ENCODE measurements around the gene TRIO.

TRIO gene

DNA sequence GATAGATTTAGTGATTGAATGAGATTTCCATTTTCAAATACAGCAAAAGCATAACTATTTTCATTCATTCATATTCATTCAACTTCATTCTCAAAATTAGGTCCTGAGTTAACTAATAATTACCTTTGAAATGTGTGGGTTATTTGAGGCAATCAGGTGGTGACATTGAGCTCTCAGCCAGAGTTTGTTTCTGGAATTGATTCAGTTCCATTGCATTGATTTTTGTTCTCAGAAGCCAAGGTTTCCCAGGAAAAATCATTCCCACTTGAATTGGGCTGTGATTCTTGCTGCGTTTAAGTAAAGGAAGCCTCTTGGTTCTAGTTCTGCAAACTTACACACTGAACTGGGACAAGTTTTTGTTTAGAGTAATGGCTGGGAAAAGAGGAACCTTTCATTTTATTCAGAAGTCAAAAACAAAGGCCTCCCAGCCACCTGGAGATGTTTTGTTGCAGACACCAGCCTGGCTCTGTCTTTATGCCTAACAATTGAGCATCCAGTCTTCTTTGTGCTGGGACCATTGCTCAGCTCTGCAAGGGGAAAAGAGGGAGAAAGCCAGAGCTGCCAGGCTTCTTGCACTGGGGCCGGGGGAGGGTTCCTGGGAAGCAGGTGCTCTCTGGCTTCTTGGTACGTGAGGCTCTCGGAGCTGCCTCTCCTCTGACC is 198.6 kb downstream of the TRIO start:
- TF ChIP-seq BHLHE40 (IDR thresholded peaks at IDR 0.05; ENCODE audit: borderline replicate concordance) (no peak), ZNF384 (IDR thresholded peaks at IDR 0.05) (no peak), LEF1 (IDR thresholded peaks at IDR 0.05; ENCODE audit: borderline replicate concordance) (no peak), L3MBTL2 (conservative IDR thresholded peaks at IDR 0.05) (no peak), FOXK2 (IDR thresholded peaks at IDR 0.05) (no peak), SP1 (IDR thresholded peaks at IDR 0.05) (no peak), FOXA1 (IDR thresholded peaks at IDR 0.05) (no peak), ARNT (IDR thresholded peaks at IDR 0.05) (no peak), HDGF (IDR thresholded peaks at IDR 0.05; ENCODE audit: borderline replicate concordance) (no peak), ELF4 (IDR thresholded peaks at IDR 0.05) (no peak), FOXM1 (IDR thresholded peaks at IDR 0.05; ENCODE audit: borderline replicate concordance) (no peak), NFRKB (IDR thresholded peaks at IDR 0.05) (no peak), SUZ12 (IDR thresholded peaks at IDR 0.05) (no peak), CTBP1 (IDR thresholded peaks at IDR 0.05; ENCODE audit: borderline replicate concordance) (no peak), TARDBP (IDR thresholded peaks at IDR 0.05) (no peak)
- TF ChIP-seq, protein P1, sequence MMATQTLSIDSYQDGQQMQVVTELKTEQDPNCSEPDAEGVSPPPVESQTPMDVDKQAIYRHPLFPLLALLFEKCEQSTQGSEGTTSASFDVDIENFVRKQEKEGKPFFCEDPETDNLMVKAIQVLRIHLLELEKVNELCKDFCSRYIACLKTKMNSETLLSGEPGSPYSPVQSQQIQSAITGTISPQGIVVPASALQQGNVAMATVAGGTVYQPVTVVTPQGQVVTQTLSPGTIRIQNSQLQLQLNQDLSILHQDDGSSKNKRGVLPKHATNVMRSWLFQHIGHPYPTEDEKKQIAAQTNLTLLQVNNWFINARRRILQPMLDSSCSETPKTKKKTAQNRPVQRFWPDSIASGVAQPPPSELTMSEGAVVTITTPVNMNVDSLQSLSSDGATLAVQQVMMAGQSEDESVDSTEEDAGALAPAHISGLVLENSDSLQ (IDR thresholded peaks at IDR 0.05) = no peak
- POLR2A ChIA-PET = no interaction called here
- CTCF ChIA-PET = interaction anchor here (0.6 to 0.9 kb wide), 2 partner anchors 10 to 76 kb away, joined by 3 read pairs; no protein-coding TSS in a partner anchor

DNA sequence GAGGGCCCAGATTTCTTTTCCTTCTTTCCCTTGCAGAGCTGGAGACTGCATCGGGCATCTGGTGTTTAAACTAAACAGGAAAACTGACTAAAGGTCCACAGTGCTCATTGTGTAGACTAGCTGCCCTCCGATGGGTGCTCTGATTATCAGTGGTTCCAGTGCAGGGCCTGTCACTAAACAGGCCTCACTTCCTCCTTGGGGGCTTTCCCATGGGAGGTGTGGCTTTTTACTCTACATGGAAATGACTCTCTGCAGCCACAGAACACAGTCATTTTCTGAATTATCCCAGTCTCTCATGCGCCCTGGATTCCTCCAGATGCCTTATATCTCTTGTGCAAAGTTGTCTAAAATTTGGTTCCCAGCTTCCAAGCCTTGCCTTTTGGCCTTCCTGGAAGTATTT is 199.2 kb downstream of the TRIO start:
- TF ChIP-seq BHLHE40 (IDR thresholded peaks at IDR 0.05; ENCODE audit: borderline replicate concordance) = no peak
- POLR2A ChIA-PET = no interaction called here
- DNase-seq (ENCODE audit: extremely low spot score) = no peak
- CTCF ChIA-PET = no interaction called here

More for the DNA sequence above, 198.6 kb downstream of the TRIO start:
- no peak for DNase-seq (ENCODE audit: extremely low spot score)

DNA sequence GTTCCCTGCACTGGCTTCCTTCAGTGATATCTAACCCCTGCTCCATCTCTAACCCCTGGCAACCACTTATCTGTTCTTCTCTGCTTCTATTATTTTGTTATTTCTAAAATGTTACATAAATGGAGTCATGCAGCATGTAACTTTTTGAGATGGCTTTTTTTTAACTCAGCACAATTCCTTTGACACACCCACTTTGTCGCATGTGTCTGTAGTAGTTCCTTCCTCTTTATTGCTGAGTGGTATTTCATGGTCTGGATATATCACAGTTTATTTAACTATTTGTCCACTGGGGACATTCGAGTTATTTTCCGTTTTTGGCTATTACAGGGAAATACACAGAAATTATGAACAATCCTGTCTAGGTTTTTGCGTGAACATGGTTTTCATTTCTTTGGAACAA is 200.2 kb downstream of the TRIO start:
- CTCF ChIA-PET = no interaction called here
- POLR2A ChIA-PET = no interaction called here
- TF ChIP-seq LEF1 (IDR thresholded peaks at IDR 0.05; ENCODE audit: borderline replicate concordance) = no peak
- TF ChIP-seq SP1 (IDR thresholded peaks at IDR 0.05) = no peak
- TF ChIP-seq ZNF384 (IDR thresholded peaks at IDR 0.05) = no peak
- TF ChIP-seq NFRKB (IDR thresholded peaks at IDR 0.05) = no peak
- no peak for TF ChIP-seq ELF4 (IDR thresholded peaks at IDR 0.05)
- no peak for TF ChIP-seq ARNT (IDR thresholded peaks at IDR 0.05)
- no peak for TF ChIP-seq FOXM1 (IDR thresholded peaks at IDR 0.05; ENCODE audit: borderline replicate concordance)
- TF ChIP-seq L3MBTL2 (conservative IDR thresholded peaks at IDR 0.05) = no peak
- TF ChIP-seq HDGF (IDR thresholded peaks at IDR 0.05; ENCODE audit: borderline replicate concordance) = no peak
- TF ChIP-seq SUZ12 (IDR thresholded peaks at IDR 0.05) = no peak
- no peak for TF ChIP-seq BHLHE40 (IDR thresholded peaks at IDR 0.05; ENCODE audit: borderline replicate concordance)
- no peak for TF ChIP-seq FOXA1 (IDR thresholded peaks at IDR 0.05)
- TF ChIP-seq FOXK2 (IDR thresholded peaks at IDR 0.05) = no peak
- no peak for TF ChIP-seq CTBP1 (IDR thresholded peaks at IDR 0.05; ENCODE audit: borderline replicate concordance)
- TF ChIP-seq, protein P1 (IDR thresholded peaks at IDR 0.05) = no peak
- no peak for DNase-seq (ENCODE audit: extremely low spot score)

DNA sequence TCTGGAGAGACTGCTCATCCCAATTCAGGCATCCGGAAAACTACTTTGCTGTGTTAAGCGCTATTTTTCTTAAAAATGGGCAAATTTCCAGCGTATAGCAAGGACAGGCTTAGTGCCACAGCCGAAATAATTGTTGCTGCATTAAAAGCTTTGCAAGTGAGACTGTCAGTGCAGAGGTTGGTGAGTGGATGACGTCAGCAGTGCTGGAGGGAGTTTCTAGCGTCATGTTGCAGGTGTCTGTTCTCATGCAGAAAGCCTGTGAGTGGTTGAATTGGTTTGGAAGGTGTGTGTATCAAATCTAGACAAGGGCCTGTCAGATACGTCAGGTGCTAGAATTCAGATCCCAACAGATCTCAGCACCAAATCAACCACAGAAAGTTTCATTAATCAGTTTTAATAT is 204.4 kb downstream of the TRIO start:
- TF ChIP-seq NFRKB (IDR thresholded peaks at IDR 0.05) (no peak), HDGF (IDR thresholded peaks at IDR 0.05; ENCODE audit: borderline replicate concordance) (no peak), FOXK2 (IDR thresholded peaks at IDR 0.05) (no peak), FOXA1 (IDR thresholded peaks at IDR 0.05) (no peak), SP1 (IDR thresholded peaks at IDR 0.05) (no peak), TARDBP (IDR thresholded peaks at IDR 0.05) (no peak), CTBP1 (IDR thresholded peaks at IDR 0.05; ENCODE audit: borderline replicate concordance) (no peak), LEF1 (IDR thresholded peaks at IDR 0.05; ENCODE audit: borderline replicate concordance) (no peak), BHLHE40 (IDR thresholded peaks at IDR 0.05; ENCODE audit: borderline replicate concordance) (no peak), SUZ12 (IDR thresholded peaks at IDR 0.05) (no peak), ARNT (IDR thresholded peaks at IDR 0.05) (no peak), ELF4 (IDR thresholded peaks at IDR 0.05) (no peak), FOXM1 (IDR thresholded peaks at IDR 0.05; ENCODE audit: borderline replicate concordance) (no peak), ZNF384 (IDR thresholded peaks at IDR 0.05) (no peak), L3MBTL2 (conservative IDR thresholded peaks at IDR 0.05) (no peak)
- TF ChIP-seq, protein P1 (IDR thresholded peaks at IDR 0.05) = no peak
- ChIA-PET CTCF (interaction anchor here (1.0 kb wide), 1 partner anchor 17 kb away, joined by 3 read pairs; no protein-coding TSS in a partner anchor), POLR2A (no interaction called here)
- no peak for DNase-seq (ENCODE audit: extremely low spot score)

DNA sequence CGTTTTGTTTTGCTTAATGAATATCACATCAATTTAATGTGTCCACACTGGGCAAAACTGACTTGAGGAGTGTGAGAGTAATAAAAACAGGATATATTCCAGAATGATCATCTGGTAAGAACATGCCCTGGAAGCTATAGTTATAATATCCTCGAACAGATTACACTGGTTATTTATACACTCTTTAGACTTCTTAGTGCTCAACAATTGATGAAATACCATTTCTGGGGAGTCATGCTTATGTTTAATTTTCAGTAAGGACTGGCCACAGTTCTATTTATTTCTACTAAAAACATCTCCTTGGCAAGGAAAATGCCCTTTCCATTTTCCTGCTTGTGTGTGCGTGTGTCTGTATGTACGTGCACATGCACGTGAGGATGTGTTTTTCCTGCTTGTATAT is 205.0 kb downstream of the TRIO start:
- POLR2A ChIA-PET = no interaction called here
- no peak for DNase-seq (ENCODE audit: extremely low spot score)
- CTCF ChIA-PET = interaction anchor here (1.0 kb wide), 1 partner anchor 16 kb away, joined by 3 read pairs; no protein-coding TSS in a partner anchor
- TF ChIP-seq, protein P1 (IDR thresholded peaks at IDR 0.05) = no peak
- TF ChIP-seq FOXK2 (IDR thresholded peaks at IDR 0.05) (no peak), FOXM1 (IDR thresholded peaks at IDR 0.05; ENCODE audit: borderline replicate concordance) (no peak), HDGF (IDR thresholded peaks at IDR 0.05; ENCODE audit: borderline replicate concordance) (no peak), L3MBTL2 (conservative IDR thresholded peaks at IDR 0.05) (no peak), BHLHE40 (IDR thresholded peaks at IDR 0.05; ENCODE audit: borderline replicate concordance) (no peak), SUZ12 (IDR thresholded peaks at IDR 0.05) (no peak), SP1 (IDR thresholded peaks at IDR 0.05) (no peak), TARDBP (IDR thresholded peaks at IDR 0.05) (no peak), NFRKB (IDR thresholded peaks at IDR 0.05) (no peak), ELF4 (IDR thresholded peaks at IDR 0.05) (no peak), CTBP1 (IDR thresholded peaks at IDR 0.05; ENCODE audit: borderline replicate concordance) (no peak), LEF1 (IDR thresholded peaks at IDR 0.05; ENCODE audit: borderline replicate concordance) (no peak), ZNF384 (IDR thresholded peaks at IDR 0.05) (no peak), FOXA1 (IDR thresholded peaks at IDR 0.05) (no peak)
